ENCODE data around the gene GNG7. TPM values are rescaled to one million over a fixed set of nuclear protein-coding genes. Genes with fewer than 3 reads are reported as not detected.
"Not testable (repeated sequence)": the region's sequence is repeated elsewhere in the genome, so short reads cannot be mapped to it uniquely, and the experiment has no call there.

The GNG7 gene
- total RNA-seq, 4 donors from 2014 or later, result 1.3 to 3.9 (median 1.8) TPM

DNA sequence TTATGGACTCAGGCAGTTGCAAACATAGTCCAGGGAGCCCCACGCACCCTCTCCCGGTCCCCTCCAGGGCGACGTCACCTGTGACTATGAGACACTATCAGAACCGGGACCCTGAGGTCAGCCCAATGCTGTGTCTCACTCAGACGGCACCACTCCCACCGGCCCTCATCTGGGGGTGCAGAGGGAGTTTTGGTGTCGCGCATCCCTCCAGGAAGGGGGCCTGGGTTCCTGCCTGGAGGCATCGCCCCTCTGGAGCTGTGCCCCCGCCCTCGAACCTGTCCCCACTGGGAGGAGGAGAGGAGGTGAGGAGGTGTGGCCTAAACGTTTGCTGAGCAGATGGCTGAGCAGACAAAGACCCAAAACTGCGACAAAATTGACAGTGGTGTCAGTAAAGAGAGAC is 175.3 kb downstream of the GNG7 start:
- TF ChIP-seq CTCF (IDR thresholded peaks at IDR 0.05), result no peak
- no peak for ATAC-seq (ENCODE audit: low FRiP score)
- DNase-seq (ENCODE audit: low spot score), result no peak

DNA sequence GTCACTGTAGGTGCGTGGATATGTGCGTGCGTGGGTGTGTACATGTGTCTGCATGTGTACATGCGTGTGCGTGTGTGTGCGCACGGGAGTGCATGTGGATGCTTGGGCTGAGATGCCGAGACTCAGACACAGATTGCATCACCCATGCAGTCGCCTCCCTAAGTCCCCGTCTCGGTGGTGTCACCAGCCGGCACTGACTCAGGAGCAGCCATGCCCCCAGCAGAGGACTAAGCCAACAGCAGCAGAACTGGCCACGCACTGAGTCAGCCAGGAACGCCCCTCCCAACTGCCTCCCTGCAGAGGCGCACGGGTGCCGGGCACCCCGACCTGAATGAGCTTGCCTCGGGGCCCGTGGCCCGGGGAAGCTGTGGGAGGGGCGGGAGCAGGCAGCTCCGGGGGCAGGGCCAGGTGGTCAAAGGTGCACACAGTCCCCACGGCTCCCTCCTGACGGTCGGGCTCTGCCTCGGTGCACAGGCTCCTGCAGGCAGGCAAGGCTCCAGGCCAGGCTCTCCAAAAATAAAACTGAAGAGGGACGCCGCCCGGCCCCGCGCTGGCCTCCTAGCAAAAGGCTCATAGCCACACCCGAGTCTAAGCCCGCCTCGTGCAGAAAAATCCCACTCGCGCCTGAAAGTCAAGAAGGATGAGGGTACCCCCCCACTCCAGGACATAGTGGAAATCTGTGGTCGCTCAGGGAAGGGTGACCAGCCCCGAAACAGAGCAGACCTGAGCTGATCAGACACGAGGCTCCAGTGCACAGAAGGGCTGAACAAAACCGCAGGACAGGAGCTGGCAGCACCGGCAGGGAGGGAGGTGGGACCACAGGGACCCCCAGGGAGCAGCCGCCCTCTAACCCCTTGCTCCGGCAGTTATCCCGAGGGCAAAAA is 177.4 kb downstream of the GNG7 start:
- DNase-seq (ENCODE audit: low spot score) (no peak), ATAC-seq (ENCODE audit: low FRiP score) (peak; percentile 38)
- no peak for TF ChIP-seq CTCF (IDR thresholded peaks at IDR 0.05)

- no peak for TF ChIP-seq CTCF (IDR thresholded peaks at IDR 0.05)
- ATAC-seq (ENCODE audit: low FRiP score), result no peak
- no peak for DNase-seq (ENCODE audit: low spot score)
Measured at GRCh38 chr19:2524361-2524839, 178.1 kb downstream of the GNG7 start.

DNA sequence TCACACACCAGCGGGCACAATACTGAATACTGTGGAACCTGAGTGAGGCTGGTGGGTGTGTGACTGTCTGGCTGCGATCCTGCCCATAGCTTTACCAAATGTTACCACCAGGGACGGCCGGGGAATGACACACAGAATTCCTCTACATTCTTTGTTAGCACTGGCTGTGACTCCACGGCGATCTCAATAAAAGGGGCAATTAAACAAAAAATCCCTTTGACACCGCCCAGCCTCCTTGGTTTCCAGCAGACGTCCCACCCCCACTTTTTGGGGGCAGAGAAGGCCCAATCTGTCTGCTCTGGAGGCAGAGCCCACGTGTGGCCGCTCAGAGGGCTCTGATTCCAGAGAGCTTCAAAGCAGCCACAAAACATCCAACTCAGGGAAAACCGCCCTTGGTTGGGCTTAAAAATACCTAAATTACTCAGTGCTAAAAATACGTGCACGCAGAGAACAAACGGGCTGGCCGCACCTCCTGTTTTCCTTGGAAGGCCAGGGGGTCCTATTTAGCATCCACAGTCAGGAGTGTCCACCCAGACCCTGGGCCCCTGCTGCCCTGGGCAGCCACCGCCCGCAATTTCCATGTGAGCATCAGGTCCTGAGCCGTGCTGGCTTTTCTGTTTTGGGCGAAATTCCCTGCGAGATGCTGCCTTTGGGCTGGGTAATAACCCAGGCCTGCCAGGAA is 178.7 kb downstream of the GNG7 start:
- ATAC-seq (ENCODE audit: low FRiP score), result no peak
- TF ChIP-seq CTCF (IDR thresholded peaks at IDR 0.05), result no peak
- DNase-seq (ENCODE audit: low spot score), result no peak

DNA sequence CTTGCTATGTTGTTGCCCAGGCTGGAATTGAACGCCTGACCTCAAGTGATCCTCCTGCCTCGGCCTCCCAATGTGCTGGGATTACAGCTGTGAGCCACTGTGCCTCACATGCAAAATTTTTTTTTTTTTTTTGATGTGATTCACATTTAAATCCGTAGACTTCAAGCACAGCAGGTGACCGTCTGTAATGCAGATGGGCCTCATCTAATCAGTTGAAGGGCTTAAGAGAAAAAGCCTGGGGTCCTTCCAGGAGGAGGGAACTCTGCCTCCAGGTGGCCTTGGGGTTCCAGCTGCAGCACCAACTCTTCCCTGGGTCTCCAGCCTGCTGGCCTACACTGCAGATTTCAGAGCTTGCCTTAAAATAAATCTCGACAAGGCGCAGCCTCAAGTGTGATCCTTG is 183.0 kb downstream of the GNG7 start:
- DNase-seq (ENCODE audit: low spot score), result no peak
- ATAC-seq (ENCODE audit: low FRiP score), result no peak
- no peak for TF ChIP-seq CTCF (IDR thresholded peaks at IDR 0.05)

DNA sequence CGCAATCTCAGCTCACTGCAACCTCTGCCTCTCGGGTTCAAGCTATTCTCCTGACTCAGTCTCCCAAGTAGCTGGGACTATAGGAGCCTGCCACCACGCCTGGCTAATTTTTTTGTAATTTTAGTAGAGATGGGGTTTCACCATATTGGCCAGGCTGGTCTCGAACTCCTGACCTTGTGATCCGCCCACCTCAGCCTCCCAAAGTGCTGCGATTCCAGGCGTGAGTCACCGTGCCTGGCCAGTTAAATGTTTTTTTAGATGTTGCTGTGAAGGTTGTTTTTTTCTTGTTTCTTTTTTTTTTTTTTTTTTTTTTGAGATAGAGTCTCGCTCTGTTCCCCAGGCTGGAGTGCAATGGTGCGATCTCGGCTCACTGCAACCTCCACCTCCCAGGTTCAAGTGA is 183.6 kb downstream of the GNG7 start:
- not testable (repeated sequence) for DNase-seq (ENCODE audit: low spot score); ATAC-seq (ENCODE audit: low FRiP score)

GRCh38 chr19:2517881-2518601 is 184.5 kb downstream of the GNG7 start:
- ATAC-seq (ENCODE audit: low FRiP score) (no peak), DNase-seq (ENCODE audit: low spot score) (no peak)
- TF ChIP-seq CTCF (IDR thresholded peaks at IDR 0.05), result no peak
